HepG2 (cell line): ENCODE data around the gene ELOVL2. TPM values are rescaled to one million over a fixed set of nuclear protein-coding genes. Genes with fewer than 3 reads are reported as not detected.
A peak's percentile ranks its signal among the peaks of the same experiment; 100 is the strongest.

ENCODE experiments used
- ESRRA ChIP-seq: sonication (generic); formaldehyde crosslinking; IDR thresholded peaks from 2 replicates; pipeline ENCODE4 v1.5.1; 2020; ENCODE audit warnings: mild to moderate bottlenecking, low read depth, missing genetic modification reagents
- ETV5 ChIP-seq: IDR thresholded peaks from 2 replicates; pipeline ENCODE4 v1.6.1; 2018; ENCODE audit warnings: missing biosample characterization, missing genetic modification reagents, inconsistent platforms, borderline replicate concordance
- IRF9 ChIP-seq: sonication (generic); formaldehyde crosslinking; IDR thresholded peaks from 2 replicates; pipeline ENCODE4 v1.8.0; 2022; ENCODE audit warnings: missing genetic modification reagents, mild to moderate bottlenecking, borderline replicate concordance
- RFX1 ChIP-seq: fragments of 450-650 bp; IDR thresholded peaks from 2 replicates; pipeline ENCODE4 v1.6.1; 2017
- SOX6 ChIP-seq, 2 experiments: fragments of 450-650 bp in 1 of 2; sonication (generic) in 1 of 2; formaldehyde crosslinking in 1 of 2; IDR thresholded peaks; 2 replicates each; pipeline versions ENCODE4 v1.4.0 to v1.6.1; 2017 to 2020; ENCODE audit warnings: antibody characterized with exemption in 1 of 2, mild to moderate bottlenecking in 1 of 2, missing genetic modification reagents in 1 of 2
- STAG1 ChIP-seq: sonication (generic); formaldehyde crosslinking; IDR thresholded peaks from 2 replicates; pipeline ENCODE4 v1.4.0; 2020; ENCODE audit warnings: missing genetic modification reagents
- TEAD3 ChIP-seq: optimal IDR thresholded peaks from 2 replicates; pipeline ENCODE3; 2016; ENCODE audit warnings: borderline replicate concordance
- ZIK1 ChIP-seq: sonication (generic); formaldehyde crosslinking; IDR thresholded peaks from 2 replicates; pipeline ENCODE4 v1.5.0; 2020; ENCODE audit warnings: mild to moderate bottlenecking, low read depth, missing genetic modification reagents, borderline replicate concordance
- ZNF281 ChIP-seq: sonication (generic); formaldehyde crosslinking; IDR thresholded peaks from 2 replicates; pipeline ENCODE4 v1.4.0; 2020; ENCODE audit warnings: missing genetic modification reagents, borderline replicate concordance
- ZNF383 ChIP-seq: sonication (generic); formaldehyde crosslinking; IDR thresholded peaks from 2 replicates; pipeline ENCODE4 v1.4.0; 2020; ENCODE audit warnings: missing genetic modification reagents, mild to moderate bottlenecking, borderline replicate concordance
- ZNF878 ChIP-seq: sonication (generic); formaldehyde crosslinking; IDR thresholded peaks from 2 replicates; pipeline ENCODE4 v1.8.1; 2023; ENCODE audit warnings: mild to moderate bottlenecking, missing genetic modification reagents, moderate library complexity
- polyA plus RNA-seq, 8 experiments: library from polyadenylated mRNA; depleted of rRNA in 3 of 8; stranded (reverse) in 7 of 8; unstranded in 1 of 8; fragments of >200 nt; fragmentation: Illumina TruSeq in 4 of 8; extraction: Trizol in 4 of 8; gene quantifications; 2 replicates each; pipeline versions ENCODE4 v1.2.1 to v1.2.3, GENCODE V29; 2011 to 2016; ENCODE audit warnings: low read depth in 4 of 8, missing spikeins in 1 of 8, mixed read lengths in 1 of 8; ENCODE audit not compliant: insufficient read depth in 1 of 8
- total RNA-seq, 5 experiments: library from RNA; depleted of rRNA; stranded (reverse); fragments of >200 nt; fragmentation: Illumina TruSeq; extraction: Trizol; gene quantifications; 2 replicates each; pipeline ENCODE4 v1.2.3, GENCODE V29; 2016; ENCODE audit warnings: low read depth in 1 of 5
- TF ChIP-seq, protein P1 (sequence below): sonication (generic); formaldehyde crosslinking; IDR thresholded peaks from 2 replicates; pipeline ENCODE4 v1.4.0; 2020; ENCODE audit warnings: missing genetic modification reagents

ELOVL2 gene
- total and polyA plus RNA-seq, 2 of the 13 experiments (the other 11 are each of a cell fraction or from before 2014, with no cell fraction given), result 43.6 to 65.4 TPM

DNA sequence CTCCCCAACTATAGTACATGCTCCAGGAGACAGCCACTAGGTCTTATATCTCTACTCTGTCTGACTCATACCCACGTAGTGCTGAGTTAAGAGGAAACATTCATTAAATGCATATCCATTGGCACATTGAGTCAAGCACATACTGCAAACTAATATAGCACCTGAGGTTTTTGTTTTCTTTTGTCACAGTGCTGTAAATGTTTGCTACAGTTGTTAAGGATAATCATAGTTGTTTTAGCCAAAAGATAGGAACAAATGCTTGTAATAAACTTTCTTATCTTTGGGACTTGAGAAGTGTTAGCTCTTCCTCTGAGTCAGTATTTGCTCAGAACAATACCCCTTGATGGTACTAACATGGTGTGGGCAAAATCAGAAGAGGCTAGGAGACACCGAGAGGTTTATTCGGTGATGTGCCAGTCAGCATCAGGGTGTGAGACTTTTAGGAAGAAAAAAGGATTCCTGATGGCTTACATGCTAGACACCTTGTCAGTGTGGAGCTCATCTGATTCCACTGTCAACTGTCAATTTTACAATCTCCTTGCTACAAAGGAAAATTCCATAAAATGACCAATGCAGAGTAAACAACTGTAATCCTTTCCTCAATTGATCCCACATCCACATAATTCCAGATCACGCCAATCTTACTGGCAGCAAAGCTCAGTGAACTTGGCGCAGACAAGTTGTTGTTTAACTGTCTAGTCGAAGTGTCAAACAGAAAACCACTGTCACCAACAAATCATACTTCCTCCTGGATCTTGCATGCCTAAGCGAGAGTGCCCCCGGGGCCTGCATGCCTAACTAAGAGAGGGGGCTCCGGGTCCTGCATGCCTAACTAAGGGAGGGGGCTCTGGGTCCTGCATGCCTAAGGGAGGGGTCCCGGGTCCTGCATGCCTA lies 36.1 kb downstream of the ELOVL2 start (continued):
- no peak for TF ChIP-seq IRF9 (CRISPR knock-in tag)
- no peak for TF ChIP-seq ZIK1 (CRISPR knock-in tag)
- TF ChIP-seq ZNF281 (CRISPR knock-in tag), result no peak
- TF ChIP-seq STAG1 (CRISPR knock-in tag), result 0 out of 2 replicates have a peak, but pooled peaks have one; percentile 3
- TF ChIP-seq, protein P1, sequence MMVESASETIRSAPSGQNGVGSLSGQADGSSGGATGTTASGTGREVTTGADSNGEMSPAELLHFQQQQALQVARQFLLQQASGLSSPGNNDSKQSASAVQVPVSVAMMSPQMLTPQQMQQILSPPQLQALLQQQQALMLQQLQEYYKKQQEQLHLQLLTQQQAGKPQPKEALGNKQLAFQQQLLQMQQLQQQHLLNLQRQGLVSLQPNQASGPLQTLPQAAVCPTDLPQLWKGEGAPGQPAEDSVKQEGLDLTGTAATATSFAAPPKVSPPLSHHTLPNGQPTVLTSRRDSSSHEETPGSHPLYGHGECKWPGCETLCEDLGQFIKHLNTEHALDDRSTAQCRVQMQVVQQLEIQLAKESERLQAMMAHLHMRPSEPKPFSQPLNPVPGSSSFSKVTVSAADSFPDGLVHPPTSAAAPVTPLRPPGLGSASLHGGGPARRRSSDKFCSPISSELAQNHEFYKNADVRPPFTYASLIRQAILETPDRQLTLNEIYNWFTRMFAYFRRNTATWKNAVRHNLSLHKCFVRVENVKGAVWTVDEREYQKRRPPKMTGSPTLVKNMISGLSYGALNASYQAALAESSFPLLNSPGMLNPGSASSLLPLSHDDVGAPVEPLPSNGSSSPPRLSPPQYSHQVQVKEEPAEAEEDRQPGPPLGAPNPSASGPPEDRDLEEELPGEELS, result peak; percentile 80
- 0 out of 2 replicates have a peak, but pooled peaks have one; percentile 24 for TF ChIP-seq ESRRA
- TF ChIP-seq SOX6 (IDR thresholded peaks at IDR 0.05), result no peak
- peak; percentile 86 for TF ChIP-seq SOX6 (CRISPR knock-in tag; IDR thresholded peaks at IDR 0.05)
- no peak for TF ChIP-seq ZNF383
- TF ChIP-seq ZNF878 (CRISPR knock-in tag), result peak; percentile 66; the same call in 1 of the 2 replicates
- TF ChIP-seq RFX1, result no peak
- peak; percentile 78 for TF ChIP-seq TEAD3 (CRISPR knock-in tag)
- peak; percentile 58; the same call in 1 of the 2 replicates for TF ChIP-seq ETV5 (CRISPR knock-in tag)
